A549 (cell line): ENCODE results near the gene YKT6. TPM values are rescaled to one million over a fixed set of nuclear protein-coding genes. Genes with fewer than 3 reads are reported as not detected.

ENCODE experiments used
- ATAC-seq, 2 experiments: fragments of 200-7000 bp in 1 of 2; fragments of >200 bp in 1 of 2; cut with Nextera tagmentation in 1 of 2; cut with Tn5 transposase in 1 of 2; 3 replicates each; pipeline versions ENCODE4 v1.8.0 to v1.9.1; 2018 to 2020; ENCODE audit warnings: mild to moderate bottlenecking in 1 of 2, moderate library complexity in 1 of 2
- CTCF ChIA-PET: fragments of 300-600 bp; sonication (Branson Sonifier 250); formaldehyde crosslinking; extraction: SDS; loops from one replicate; lab custom pipeline; 2021; ENCODE audit warnings: antibody characterized with exemption, inconsistent platforms; lab: Yijun Ruan, JAX
- POLR2A ChIA-PET: fragments of 350-600 bp; formaldehyde crosslinking; extraction: SDS; loops from one replicate; lab custom pipeline; 2021; ENCODE audit warnings: antibody characterized with exemption, inconsistent platforms; lab: Yijun Ruan, JAX
- DNase-seq, 2 experiments: peaks; one replicate each; pipeline versions ENCODE4 v3.0.0 to v3.0.0-alpha.2; 2011 to 2016; ENCODE audit warnings: low read depth in 1 of 2, low spot score in 1 of 2
- FAIRE-seq: peaks from 2 replicates; lab custom pipeline; 2011; peaks lifted over from hg19 to GRCh38; lab: Jason Lieb, UNC
- H3K27ac ChIP-seq, 2 experiments: fragments of >200 bp; sonication (Bioruptor Twin); formaldehyde crosslinking; 3 replicates each; pipeline ENCODE4 v1.5.1; 2016 to 2017
- H3K4me1 ChIP-seq: fragments of >200 bp; sonication (Bioruptor Twin); formaldehyde crosslinking; 3 replicates; pipeline ENCODE4 v1.6.1; 2016
- H3K4me2 ChIP-seq: fragments of >200 bp; sonication (Bioruptor Twin); formaldehyde crosslinking; 3 replicates; pipeline ENCODE4 v1.6.1; 2016
- H3K4me3 ChIP-seq: fragments of >200 bp; sonication (Bioruptor Twin); formaldehyde crosslinking; 3 replicates; pipeline ENCODE4 v1.5.1; 2016
- H3K9me3 ChIP-seq: fragments of >200 bp; sonication (Bioruptor Twin); formaldehyde crosslinking; 3 replicates; pipeline ENCODE4 v1.6.1; 2016
- BCL3 ChIP-seq: fragments of >200 bp; sonication (Bioruptor Twin); formaldehyde crosslinking; IDR thresholded peaks from 3 replicates; pipeline ENCODE4 v1.6.1; 2016
- BHLHE40 ChIP-seq: IDR thresholded peaks from 2 replicates; pipeline ENCODE4 v1.6.1; 2012; ENCODE audit warnings: low read depth, low read length, inconsistent platforms
- CBX8 ChIP-seq: fragments of 200-600 bp; sonication (generic); IDR thresholded peaks from 2 replicates; pipeline ENCODE4 v1.6.1; 2016
- CEBPB ChIP-seq, 2 experiments: fragments of >200 bp in 1 of 2; sonication (Bioruptor Twin) in 1 of 2; formaldehyde crosslinking in 1 of 2; IDR thresholded peaks; 2 replicates each; pipeline ENCODE4 v1.6.1; 2012 to 2016
- CHD2 ChIP-seq: fragments of 150-350 bp; IDR thresholded peaks from 2 replicates; pipeline ENCODE4 v1.6.1; 2014; ENCODE audit warnings: low read length; ENCODE audit not compliant: partially characterized antibody
- EHF ChIP-seq: fragments of 250-450 bp; sonication (Bioruptor Pico); IDR thresholded peaks from 2 replicates; pipeline ENCODE4 v1.5.0; 2020; ENCODE audit warnings: mild to moderate bottlenecking
- FOSB ChIP-seq: fragments of 250-450 bp; sonication (Bioruptor Pico); IDR thresholded peaks from 2 replicates; pipeline ENCODE4 v1.5.0; 2020; ENCODE audit warnings: mild to moderate bottlenecking, moderate library complexity
- FOXS1 ChIP-seq: fragments of 250-450 bp; sonication (Bioruptor Pico); IDR thresholded peaks from 2 replicates; pipeline ENCODE4 v1.5.0; 2020; ENCODE audit warnings: mild to moderate bottlenecking, moderate library complexity
- GATA3 ChIP-seq: IDR thresholded peaks from 2 replicates; pipeline ENCODE4 v1.6.1; 2012; ENCODE audit warnings: borderline replicate concordance
- HEYL ChIP-seq: fragments of 250-450 bp; sonication (Bioruptor Pico); IDR thresholded peaks from 2 replicates; pipeline ENCODE4 v1.8.0; 2021; ENCODE audit warnings: mild to moderate bottlenecking, moderate library complexity
- HMGXB4 ChIP-seq: fragments of 250-450 bp; sonication (Bioruptor Pico); IDR thresholded peaks from 2 replicates; pipeline ENCODE4 v1.5.0; 2021; ENCODE audit warnings: mild to moderate bottlenecking, moderate library complexity, borderline replicate concordance
- HOXA7 ChIP-seq: fragments of 250-450 bp; sonication (Bioruptor Pico); IDR thresholded peaks from 2 replicates; pipeline ENCODE4 v1.5.0; 2020; ENCODE audit warnings: mild to moderate bottlenecking, moderate library complexity
- HOXB5 ChIP-seq: fragments of 250-450 bp; sonication (Bioruptor Pico); IDR thresholded peaks from 2 replicates; pipeline ENCODE4 v1.5.0; 2020; ENCODE audit warnings: mild to moderate bottlenecking, moderate library complexity
- JUNB ChIP-seq: fragments of >200 bp; sonication (Bioruptor Twin); formaldehyde crosslinking; IDR thresholded peaks from 2 replicates; pipeline ENCODE4 v1.6.1; 2016
- NFE2L2 ChIP-seq: fragments of 150-350 bp; conservative IDR thresholded peaks from 2 replicates; pipeline ENCODE4 v1.6.1; 2014; ENCODE audit warnings: low read length
- NR3C1 ChIP-seq: fragments of >200 bp; sonication (Bioruptor Twin); formaldehyde crosslinking; IDR thresholded peaks from 3 replicates; pipeline ENCODE4 v1.6.1; 2017
- PBX3 ChIP-seq: IDR thresholded peaks from 2 replicates; pipeline ENCODE4 v1.6.1; 2012
- POLR2A ChIP-seq: IDR thresholded peaks from 2 replicates; pipeline ENCODE4 v1.6.1; 2012; ENCODE audit warnings: mild to moderate bottlenecking, low read length
- RAD21 ChIP-seq, 2 experiments: fragments of >200 bp in 1 of 2; sonication (Bioruptor Twin) in 1 of 2; formaldehyde crosslinking in 1 of 2; IDR thresholded peaks in 1 of 2; conservative IDR thresholded peaks in 1 of 2; 2 replicates in 1 of 2; 3 replicates in 1 of 2; pipeline ENCODE4 v1.6.1; 2012 to 2018; ENCODE audit warnings: inconsistent platforms in 1 of 2
- RARB ChIP-seq: fragments of 250-450 bp; sonication (Bioruptor Pico); IDR thresholded peaks from 2 replicates; pipeline ENCODE4 v1.8.0; 2021; ENCODE audit warnings: mild to moderate bottlenecking, moderate library complexity
- RCOR1 ChIP-seq: fragments of 150-350 bp; IDR thresholded peaks from 2 replicates; pipeline ENCODE4 v1.6.1; 2014; ENCODE audit warnings: antibody characterized with exemption, low read length, low read depth
- REST ChIP-seq: fragments of 200-600 bp; sonication (generic); IDR thresholded peaks from 2 replicates; pipeline ENCODE4 v1.6.1; 2016; ENCODE audit warnings: antibody characterized with exemption, mild to moderate bottlenecking, moderate library complexity
- SMC3 ChIP-seq: fragments of >200 bp; sonication (Bioruptor Twin); formaldehyde crosslinking; IDR thresholded peaks from 3 replicates; pipeline ENCODE4 v1.6.1; 2018; ENCODE audit warnings: inconsistent platforms
- SREBF2 ChIP-seq: fragments of 450-650 bp; IDR thresholded peaks from 2 replicates; pipeline ENCODE4 v1.6.1; 2014; ENCODE audit warnings: mild to moderate bottlenecking, moderate library complexity
- ZNF302 ChIP-seq: fragments of 250-450 bp; sonication (Bioruptor Pico); IDR thresholded peaks from 2 replicates; pipeline ENCODE4 v1.9.0; 2021; ENCODE audit warnings: inconsistent platforms, mild to moderate bottlenecking, moderate library complexity
- ZSCAN20 ChIP-seq: fragments of 250-450 bp; sonication (Bioruptor Pico); IDR thresholded peaks from 2 replicates; pipeline ENCODE4 v1.8.0; 2022; ENCODE audit warnings: mild to moderate bottlenecking, moderate library complexity
- WGBS: methylation state at CpG from one replicate; pipeline ENCODE4 v1.1.6; 2017; ENCODE audit errors: missing lambda C conversion rate; 5-methylcytosine and 5-hydroxymethylcytosine counted together
- polyA plus RNA-seq, 4 experiments: library from polyadenylated mRNA; depleted of rRNA in 3 of 4; stranded (reverse); fragments of >200 nt; fragmentation: RNase III in 1 of 4; extraction: RNeasy Plus Mini Kit Qiagen cat#74134 plus additional on column Dnase treatment in 1 of 4; gene quantifications; 2 replicates in 3 of 4; 3 replicates in 1 of 4; pipeline ENCODE4 v1.2.3, GENCODE V29; 2011 to 2017
- TF ChIP-seq, protein P1 (sequence below): fragments of 250-450 bp; sonication (Bioruptor Pico); IDR thresholded peaks from 2 replicates; pipeline ENCODE4 v1.5.0; 2020; ENCODE audit warnings: low read depth, mild to moderate bottlenecking, moderate library complexity

YKT6 gene
- polyA plus RNA-seq, 2 of the 4 experiments (the other 2 are of a cell fraction): 113 to 130 TPM

DNA sequence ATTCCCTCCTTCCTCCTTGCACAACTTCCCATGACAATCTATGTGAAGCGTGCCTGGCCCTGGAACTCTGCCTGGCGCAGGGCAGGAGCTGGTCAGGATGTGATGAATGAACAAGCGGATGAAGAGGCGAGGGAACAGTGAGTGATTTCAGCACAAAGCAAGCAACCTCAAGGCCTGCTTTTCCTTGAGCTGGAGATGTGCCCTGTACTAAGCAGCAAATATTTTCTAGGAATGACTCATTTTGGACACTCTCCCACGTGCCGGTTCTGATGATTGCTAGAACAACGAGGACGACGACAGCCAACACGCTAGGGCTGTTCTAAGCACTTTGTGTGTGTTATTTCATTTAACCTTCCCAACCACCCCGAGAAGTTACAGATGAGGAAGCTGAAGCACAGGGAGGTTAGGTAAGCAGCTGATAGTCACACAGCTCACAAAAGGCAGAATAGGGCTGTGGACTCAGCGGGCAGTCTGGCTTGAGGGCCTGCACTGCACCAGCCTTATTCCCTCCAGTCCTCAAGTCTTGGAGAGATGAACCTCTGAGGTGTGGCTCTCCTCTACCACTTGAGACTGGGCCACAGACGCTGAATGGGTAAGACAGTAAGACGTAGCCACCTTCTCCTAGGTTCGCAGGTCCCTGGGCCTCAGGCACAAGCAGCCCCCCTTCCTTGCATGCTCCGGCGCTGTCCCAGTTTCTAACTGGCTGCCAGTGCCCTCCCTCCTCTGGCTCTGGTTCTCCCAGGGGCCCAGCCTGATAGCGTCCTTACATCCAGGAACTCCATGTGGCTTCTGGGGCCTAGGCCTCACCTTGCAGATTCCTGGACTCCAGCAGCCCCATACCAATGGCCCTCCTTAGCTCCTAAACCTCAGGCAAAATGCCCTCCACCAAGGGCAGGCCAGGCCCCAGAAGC is 59.0 kb downstream of the YKT6 start:
- FAIRE-seq: no peak

GRCh38 chr7:44261240-44261639 is 60.5 kb downstream of the YKT6 start:
- ChIA-PET CTCF (interaction anchor here (1.0 to 2.6 kb wide), 2 partner anchors 16 to 20 kb away, joined by 4 to 10 read pairs; no protein-coding TSS in a partner anchor), POLR2A (no interaction called here)
- WGBS: 50% methylated on average over 3 of the region's 5 CpGs

More for the DNA sequence above, 59.0 kb downstream of the YKT6 start:
- H3K27ac ChIP-seq: no peak overlapping the region
- no peaks in the 10 kb centered on the region for H3K9me3 ChIP-seq
- TF ChIP-seq HOXA7 (CRISPR knock-in tag) (no peak), HMGXB4 (no peak), POLR2A (no peak), BCL3 (no peak), NR3C1 (no peak), HEYL (CRISPR knock-in tag) (no peak), RARB (no peak), GATA3 (no peak), RAD21 (conservative IDR thresholded peaks at IDR 0.05 in 1 of 2, IDR thresholded peaks at IDR 0.05 in 1 of 2) (no peak), CEBPB (IDR thresholded peaks at IDR 0.05) (no peak), ZSCAN20 (CRISPR knock-in tag) (no peak)
- TF ChIP-seq, protein P1, sequence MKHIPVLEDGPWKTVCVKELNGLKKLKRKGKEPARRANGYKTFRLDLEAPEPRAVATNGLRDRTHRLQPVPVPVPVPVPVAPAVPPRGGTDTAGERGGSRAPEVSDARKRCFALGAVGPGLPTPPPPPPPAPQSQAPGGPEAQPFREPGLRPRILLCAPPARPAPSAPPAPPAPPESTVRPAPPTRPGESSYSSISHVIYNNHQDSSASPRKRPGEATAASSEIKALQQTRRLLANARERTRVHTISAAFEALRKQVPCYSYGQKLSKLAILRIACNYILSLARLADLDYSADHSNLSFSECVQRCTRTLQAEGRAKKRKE (CRISPR knock-in tag): no peak
- CTCF ChIA-PET: interaction anchor here (0.8 to 1.4 kb wide), 2 partner anchors 15 to 19 kb away, joined by 3 to 9 read pairs; no protein-coding TSS in a partner anchor
- ATAC-seq: no peak
- 79% methylated on average over 18 of the region's 18 CpGs for WGBS
- POLR2A ChIA-PET: no interaction called here
- H3K4me1 ChIP-seq: no peaks in the 10 kb centered on the region
- H3K4me3 ChIP-seq: no peak overlapping the region
- no peak for DNase-seq
- H3K4me2 ChIP-seq: no peak overlapping the region

DNA sequence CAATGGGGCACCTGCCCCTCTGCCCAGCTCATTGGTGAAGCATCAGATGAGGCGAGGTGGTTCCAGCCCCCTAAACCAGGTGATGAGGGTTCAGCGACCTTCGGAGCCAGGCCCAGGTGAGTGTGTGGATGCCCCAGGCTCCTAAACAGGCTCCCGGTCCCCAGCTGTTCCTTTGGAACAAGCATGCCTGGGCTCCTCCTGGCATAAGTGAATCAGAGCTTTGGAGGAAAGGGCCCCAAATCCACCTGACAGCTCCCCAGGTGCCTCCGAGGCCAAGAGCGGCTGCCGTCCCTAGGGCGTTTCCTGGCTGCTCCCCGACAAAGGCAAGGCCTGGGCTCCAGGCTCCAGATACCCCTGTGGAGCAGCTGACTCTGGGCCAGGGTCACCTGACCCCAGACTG is 61.3 kb downstream of the YKT6 start:
- Histone ChIP-seq H3K4me2 (no peak overlapping the region), H3K27ac (no peak overlapping the region), H3K4me3 (no peak overlapping the region), H3K4me1 (no peaks in the 10 kb centered on the region), H3K9me3 (no peaks in the 10 kb centered on the region)
- CTCF ChIA-PET: interaction anchor here (2.6 kb wide), 1 partner anchor 21 kb away, joined by 10 read pairs; no protein-coding TSS in a partner anchor
- 82% methylated on average over 8 of the region's 9 CpGs for WGBS
- DNase-seq (no peak), ATAC-seq (no peak), FAIRE-seq (no peak)
- POLR2A ChIA-PET: no interaction called here
- TF ChIP-seq FOSB (CRISPR knock-in tag) (no peak), EHF (no peak), SREBF2 (no peak), SMC3 (no peak), ZSCAN20 (CRISPR knock-in tag) (no peak), HOXB5 (CRISPR knock-in tag) (no peak), ZNF302 (CRISPR knock-in tag) (no peak), REST (no peak), BHLHE40 (no peak), RCOR1 (no peak), CBX8 (no peak), NFE2L2 (no peak), CHD2 (no peak), PBX3 (no peak), POLR2A (no peak)

More at GRCh38 chr7:44261240-44261639, 60.5 kb downstream of the YKT6 start:
- TF ChIP-seq JUNB: no peak
- TF ChIP-seq FOXS1 (CRISPR knock-in tag): no peak
- H3K4me1 ChIP-seq: no peaks in the 10 kb centered on the region
- FAIRE-seq (no peak), DNase-seq (no peak), ATAC-seq (no peak)
- no peak overlapping the region for H3K4me3 ChIP-seq
- no peak overlapping the region for H3K4me2 ChIP-seq
- H3K27ac ChIP-seq: no peak overlapping the region
- H3K9me3 ChIP-seq: no peaks in the 10 kb centered on the region
